ENCODE measurements around the gene FAM98C. TPM values are rescaled to one million over a fixed set of nuclear protein-coding genes. Genes with fewer than 3 reads are reported as not detected.

Gene FAM98C
- total RNA-seq, result 33.2 and 35.0 TPM in 2 replicates

- intact Hi-C loops (cut with micrococcal nuclease), result loop anchor here (1.0 to 5.0 kb wide), 16 partner anchors 9 to 549 kb away; partner anchors contain the start of genes CATSPERG, ECH1, EIF3K and GGN
Measured at GRCh38 chr19:38402967-38403674, at the start of gene FAM98C. TSS of gene FAM98C (plus strand) at chr19:38403093. CDS start at chr19:38403154, 61 bp downstream.

- intact Hi-C loops (cut with micrococcal nuclease), result no loop called here
Measured at GRCh38 chr19:38355728-38356725, 46.9 kb upstream of the FAM98C start.

DNA sequence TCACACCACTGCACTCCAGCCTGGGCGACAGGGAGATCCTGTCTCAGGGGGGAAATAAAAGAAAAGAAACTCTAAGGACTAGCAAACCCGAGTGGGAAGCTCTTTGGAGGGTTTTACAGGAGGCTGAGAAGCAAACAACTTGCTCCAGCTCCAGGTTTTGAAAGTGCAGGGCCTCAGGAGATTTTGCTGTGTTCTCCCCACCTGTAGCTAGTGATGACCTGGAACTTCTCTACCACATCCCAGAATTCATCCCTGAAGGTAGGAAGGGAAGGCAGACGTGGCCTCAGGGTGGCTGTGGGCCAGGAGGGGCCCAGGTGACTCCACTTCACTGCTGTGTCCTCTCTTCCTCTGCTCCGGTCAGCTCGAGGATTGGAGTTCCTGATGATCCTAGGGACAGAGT, 44.8 kb upstream of the FAM98C start:
- intact Hi-C loops (cut with micrococcal nuclease), result no loop called here

- intact Hi-C loops (cut with micrococcal nuclease), result no loop called here
Measured at GRCh38 chr19:38359242-38360021, 43.5 kb upstream of the FAM98C start.

- intact Hi-C loops (cut with micrococcal nuclease), result no loop called here
Measured at GRCh38 chr19:38360351-38360750, 42.5 kb upstream of the FAM98C start.

DNA sequence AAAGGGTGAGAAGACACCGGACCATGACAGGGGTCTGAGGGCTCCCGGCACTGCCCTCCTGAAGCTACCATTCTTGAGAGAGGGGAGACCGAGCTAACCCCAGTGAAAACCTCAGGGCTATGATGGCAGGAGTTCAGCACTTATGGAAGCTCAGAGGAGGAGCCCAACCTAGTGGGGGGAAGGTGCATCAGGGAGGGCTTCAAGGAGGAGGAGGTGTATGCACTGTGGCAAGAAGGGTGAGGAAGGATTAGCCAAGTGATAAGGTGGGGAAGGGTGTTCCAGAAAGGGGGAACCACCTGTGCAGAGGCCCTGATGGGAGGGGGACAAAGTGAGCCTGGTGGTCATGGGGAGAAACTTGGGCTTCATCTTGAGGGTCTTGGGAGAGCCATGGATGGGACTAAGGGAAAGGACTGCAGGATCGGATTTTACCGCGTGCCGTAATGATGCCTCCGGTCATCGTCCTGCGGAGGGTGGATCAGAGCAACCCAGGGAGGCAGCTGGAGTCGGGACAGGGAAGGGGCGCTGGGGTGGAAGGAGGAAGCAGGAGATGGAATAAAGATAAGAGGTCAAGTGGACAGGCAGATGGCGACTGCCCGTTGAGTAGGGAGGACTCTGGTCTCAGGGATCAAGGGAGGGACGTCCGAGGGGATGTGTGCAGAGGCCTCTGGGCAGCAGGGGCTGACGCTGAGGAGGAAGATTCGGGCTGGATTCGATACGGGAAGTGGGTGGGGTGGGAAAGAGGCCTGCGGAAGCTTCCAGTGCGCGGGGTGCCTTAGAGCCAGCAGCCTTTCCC, 41.9 kb upstream of the FAM98C start:
- intact Hi-C loops (cut with micrococcal nuclease), result loop anchor here (1.0 kb wide), 1 partner anchor 45 kb away; no protein-coding TSS in a partner anchor

DNA sequence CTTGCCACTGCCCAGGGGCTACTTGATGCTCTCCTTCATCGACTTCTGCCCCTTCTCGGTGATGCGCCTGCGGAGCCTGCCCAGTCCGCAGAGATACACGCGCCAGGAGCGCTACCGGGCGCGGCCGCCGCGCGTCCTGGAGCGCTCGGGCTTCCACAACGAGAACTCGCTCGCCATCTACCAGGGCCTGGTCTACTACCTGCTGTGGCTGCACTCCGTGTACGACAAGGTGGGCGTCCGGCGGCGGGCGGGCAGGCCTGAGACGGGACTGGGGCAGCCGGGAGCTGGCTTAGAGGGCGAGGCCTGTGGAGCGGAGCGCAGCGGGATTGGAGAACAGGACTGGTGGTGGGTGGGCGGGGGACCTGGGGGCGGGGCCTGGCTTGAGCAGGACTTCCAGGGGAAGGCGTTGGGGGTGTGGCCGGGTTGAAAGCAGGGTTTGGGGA, 41.2 kb upstream of the FAM98C start:
- intact Hi-C loops (cut with micrococcal nuclease), result loop anchor here (1.0 to 2.0 kb wide), 5 partner anchors 13 to 313 kb away; partner anchors contain the start of genes GGN, PSMD8 and SPRED3

GRCh38 chr19:38362076-38362945, 40.6 kb upstream of the FAM98C start:
- intact Hi-C loops (cut with micrococcal nuclease), result loop anchor here (1.0 to 2.0 kb wide), 4 partner anchors 12 to 314 kb away; partner anchors contain the start of genes GGN, PSMD8 and SPRED3

DNA sequence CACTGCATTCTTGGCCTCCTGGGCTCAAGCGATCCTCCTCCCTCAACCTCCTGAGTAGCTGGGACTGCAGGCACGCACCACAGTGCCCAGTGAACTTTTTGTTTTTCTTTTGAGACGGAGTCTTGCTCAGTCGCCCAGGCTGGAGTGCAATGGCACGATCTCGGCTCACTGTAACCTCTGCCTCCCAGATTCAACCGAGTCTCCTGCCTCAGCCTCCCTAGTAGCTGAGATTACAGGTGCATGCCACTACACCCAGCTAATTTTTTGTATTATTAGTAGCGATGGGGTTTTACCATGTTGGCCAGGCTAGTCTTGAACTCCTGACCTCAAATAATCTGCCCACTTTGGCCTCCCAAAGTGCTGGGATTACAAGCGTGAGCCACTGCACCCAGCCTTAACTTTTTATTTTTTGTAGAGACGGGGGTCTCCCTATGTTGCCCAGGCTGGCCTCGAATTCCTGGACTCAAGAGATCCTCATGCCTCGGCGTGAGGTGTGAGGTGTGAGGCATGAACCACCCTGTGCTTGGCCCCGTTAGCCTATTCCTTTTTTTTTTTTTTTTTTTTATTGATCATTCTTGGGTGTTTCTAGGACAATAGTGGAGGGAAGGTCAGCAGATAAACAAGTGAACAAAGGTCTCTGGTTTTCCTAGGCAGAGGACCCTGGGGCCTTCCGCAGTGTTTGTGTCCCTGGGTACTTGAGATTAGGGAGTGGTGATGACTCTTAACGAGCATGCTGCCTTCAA, 39.8 kb upstream of the FAM98C start:
- intact Hi-C loops (cut with micrococcal nuclease), result loop anchor here (1.0 to 2.0 kb wide), 4 partner anchors 11 to 314 kb away; partner anchors contain the start of genes GGN, PSMD8 and SPRED3

GRCh38 chr19:38367041-38367440, 35.9 kb upstream of the FAM98C start:
- intact Hi-C loops (cut with micrococcal nuclease), result no loop called here

DNA sequence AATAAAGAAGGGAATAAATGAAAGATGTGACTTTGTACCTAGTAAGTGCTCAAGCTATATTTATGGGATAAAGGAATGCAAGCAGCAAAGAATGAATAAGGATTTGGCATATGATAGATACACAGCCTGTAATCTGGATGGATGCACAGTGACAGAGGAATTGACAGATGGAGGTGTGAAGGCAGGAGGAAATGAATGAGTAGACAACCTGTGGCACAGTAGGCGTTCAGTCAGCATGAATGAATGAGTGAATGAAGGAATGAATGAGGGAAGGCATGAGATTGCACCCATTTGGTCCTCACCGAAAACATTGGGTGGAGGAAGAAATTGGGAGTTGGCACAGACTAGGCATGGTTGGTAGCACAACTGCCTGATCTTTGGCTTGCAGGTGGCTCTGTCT, 33.3 kb upstream of the FAM98C start:
- intact Hi-C loops (cut with micrococcal nuclease), result no loop called here

- intact Hi-C loops (cut with micrococcal nuclease), result loop anchor here (10.0 kb wide), 1 partner anchor 1065 kb away; the partner anchor contains the start of gene RPS16
Measured at GRCh38 chr19:38370299-38370698, 32.6 kb upstream of the FAM98C start.

DNA sequence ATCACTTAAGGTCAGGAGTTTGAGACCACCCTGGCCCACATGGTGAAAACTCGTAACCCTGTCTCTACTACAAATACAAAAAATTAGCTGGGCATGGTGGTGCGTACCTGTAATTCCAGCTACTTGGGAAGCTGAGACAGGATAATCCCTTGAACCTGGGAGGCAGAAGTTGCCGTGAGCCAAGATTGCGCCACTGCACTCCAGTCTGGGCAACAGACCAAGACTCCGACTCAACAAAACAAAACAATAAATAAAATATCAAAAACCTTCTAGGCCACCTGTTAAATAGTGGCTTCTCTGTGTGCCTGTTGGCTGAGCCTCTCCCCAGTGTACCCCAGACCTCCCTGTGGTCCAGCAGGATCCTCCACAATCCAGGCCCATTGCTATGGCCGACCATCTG, 31.8 kb upstream of the FAM98C start:
- intact Hi-C loops (cut with micrococcal nuclease), result loop anchor here (10.0 kb wide), 1 partner anchor 1064 kb away; the partner anchor contains the start of gene RPS16

DNA sequence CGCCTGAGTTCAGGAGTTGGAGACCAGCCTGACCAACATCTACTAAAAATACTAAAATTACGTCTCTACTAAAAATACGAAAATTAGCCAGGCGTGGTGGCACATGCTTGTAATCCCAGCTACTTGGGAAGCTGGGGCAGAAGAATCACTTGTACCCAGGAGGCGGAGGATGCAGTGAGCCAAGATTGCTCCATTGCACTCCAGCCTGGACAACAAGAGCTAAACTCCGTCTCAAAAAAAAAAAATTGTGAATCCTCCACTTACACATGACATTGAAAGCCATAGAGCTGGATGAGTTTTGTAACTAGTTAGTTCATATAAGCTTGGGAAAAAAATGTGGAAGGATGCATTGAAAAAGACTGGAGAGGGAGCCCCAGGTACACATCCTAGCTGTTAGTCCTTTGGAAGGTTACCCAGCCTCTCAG, 29.0 kb upstream of the FAM98C start:
- intact Hi-C loops (cut with micrococcal nuclease), result loop anchor here (1.0 to 10.0 kb wide), 14 partner anchors 12 to 1061 kb away; partner anchors contain the start of genes EIF3K, FAM98C, MRPS12 and NFKBIB

- intact Hi-C loops (cut with micrococcal nuclease), result loop anchor here (1.0 to 10.0 kb wide), 14 partner anchors 12 to 1060 kb away; partner anchors contain the start of genes EIF3K, FAM98C, MRPS12 and NFKBIB
Measured at GRCh38 chr19:38374332-38375097, 28.4 kb upstream of the FAM98C start, which contains the start of gene PSMD8. TSS of gene PSMD8 (plus strand) at chr19:38374571. CDS start at chr19:38374602, 31 bp downstream.

DNA sequence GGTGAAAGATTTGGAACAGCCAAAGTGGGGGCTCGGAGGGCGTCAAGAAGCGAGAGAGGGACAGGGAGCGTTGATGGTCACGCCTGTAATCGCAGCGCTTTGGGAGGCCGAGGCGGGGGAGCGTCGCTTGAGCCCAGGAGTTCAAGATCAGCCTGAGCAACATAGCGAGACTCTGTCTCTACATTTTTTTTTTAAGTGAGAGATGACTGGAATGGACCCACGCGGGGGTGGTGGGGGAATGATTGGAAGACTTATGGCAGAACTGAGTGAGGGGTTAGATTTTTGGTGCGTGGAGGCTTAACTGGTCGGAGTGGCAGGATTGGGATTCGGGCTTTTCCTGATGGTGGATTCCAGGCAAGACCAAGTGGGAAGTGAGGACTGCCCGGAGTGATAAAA, 27.8 kb upstream of the FAM98C start:
- intact Hi-C loops (cut with micrococcal nuclease), result loop anchor here (2.0 to 10.0 kb wide), 2 partner anchors 28 to 1060 kb away; partner anchors contain the start of genes FAM98C and RPS16

DNA sequence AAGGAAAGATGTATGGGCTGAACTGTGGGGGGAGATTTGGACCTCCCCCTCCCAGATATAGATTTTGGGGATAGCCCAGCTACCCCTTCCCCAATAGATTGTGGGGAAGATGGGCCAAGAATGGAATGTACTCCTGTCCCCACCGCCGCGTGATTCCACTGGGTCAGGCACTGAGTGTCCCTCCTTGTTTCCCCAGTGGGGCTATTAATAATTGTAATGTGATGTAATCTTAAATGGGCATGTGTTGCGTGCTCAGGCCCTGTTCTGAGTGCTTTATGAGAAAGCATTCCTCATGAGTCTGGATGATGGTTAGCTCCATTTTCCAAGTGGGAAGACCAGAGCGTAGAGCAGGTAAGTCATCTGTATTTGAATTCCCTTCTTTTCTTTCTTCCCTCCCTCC, 27.1 kb upstream of the FAM98C start:
- intact Hi-C loops (cut with micrococcal nuclease), result loop anchor here (2.0 to 10.0 kb wide), 2 partner anchors 27 to 1059 kb away; partner anchors contain the start of genes FAM98C and RPS16

Measured in T-helper 1 cell treated with Interleukin-12 subunit alpha and Interleukin-12 subunit beta and Interleukin-4 antibody, amounts not matched to agents 30 ng/mL and 1 ng/mL, for 36 hours (primary cell).